OCI-LY7 (cell line): ENCODE measurements around the gene USP44. TPM values are rescaled to one million over a fixed set of nuclear protein-coding genes. Genes with fewer than 3 reads are reported as not detected.

ENCODE experiments used
- BruUV-seq: library from RNA; stranded (reverse); fragments of 400-500 nt; replicated peaks from 2 replicates; lab custom pipeline; 2021; lab: Mats Ljungman, UMichigan
- CTCF ChIA-PET: fragments of 300-600 bp; sonication (Branson Sonifier 250); formaldehyde crosslinking; loops from one replicate; lab custom pipeline; 2022; ENCODE audit warnings: antibody characterized with exemption; ENCODE audit not compliant: unreplicated experiment; lab: Charles Lee
- POLR2A ChIA-PET: fragments of 300-600 bp; sonication (Branson Sonifier 250); formaldehyde crosslinking; loops from one replicate; lab custom pipeline; 2022; ENCODE audit warnings: antibody characterized with exemption; lab: Charles Lee
- DNase-seq: peaks from one replicate; pipeline ENCODE4 v3.0.0-alpha.2; 2015; ENCODE audit warnings: low spot score
- H2AFZ ChIP-seq: fragments of 200-600 bp; sonication (generic), shearing (Covaris generic); 2 replicates; pipeline ENCODE4 v1.6.1; 2014; ENCODE audit warnings: mild to moderate bottlenecking, antibody characterized with exemption, low read length, moderate library complexity
- H3K27ac ChIP-seq: fragments of 200-600 bp; sonication (generic); 2 replicates; pipeline ENCODE4 v1.5.1; 2014; ENCODE audit warnings: mixed run types, low read depth, mild to moderate bottlenecking, moderate library complexity, low read length, inconsistent platforms; ENCODE audit not compliant: poor library complexity, severe bottlenecking
- H3K36me3 ChIP-seq: fragments of 200-600 bp; sonication (generic); 2 replicates; pipeline ENCODE4 v1.6.1; 2014; ENCODE audit warnings: mild to moderate bottlenecking, antibody characterized with exemption, low read length, moderate library complexity, mixed read lengths; ENCODE audit not compliant: insufficient read depth
- H3K4me1 ChIP-seq: fragments of 200-600 bp; sonication (generic); 2 replicates; pipeline ENCODE4 v1.5.1; 2014; ENCODE audit warnings: mild to moderate bottlenecking, low read length; ENCODE audit not compliant: insufficient read depth, poor library complexity, severe bottlenecking
- H3K4me2 ChIP-seq: fragments of 200-600 bp; sonication (generic); 2 replicates; pipeline ENCODE4 v1.6.1; 2014; ENCODE audit warnings: mild to moderate bottlenecking, low read length
- H3K4me3 ChIP-seq: fragments of 200-600 bp; sonication (generic); 2 replicates; pipeline ENCODE4 v1.5.1; 2014; ENCODE audit warnings: mild to moderate bottlenecking, low read depth, low read length; ENCODE audit not compliant: poor library complexity, severe bottlenecking
- H3K79me2 ChIP-seq: fragments of 200-600 bp; sonication (generic); 2 replicates; pipeline ENCODE4 v1.6.1; 2016; ENCODE audit warnings: low read depth, mild to moderate bottlenecking, low read length, moderate library complexity, mixed read lengths; ENCODE audit not compliant: insufficient read depth
- H3K9me2 ChIP-seq: fragments of 200-600 bp; sonication (generic); 2 replicates; pipeline ENCODE4 v1.6.1; 2016; ENCODE audit warnings: mild to moderate bottlenecking, low read length, mixed read lengths; ENCODE audit not compliant: insufficient read depth
- H3K9me3 ChIP-seq: fragments of 200-600 bp; sonication (generic); 2 replicates; pipeline ENCODE4 v1.6.1; 2014; ENCODE audit warnings: mild to moderate bottlenecking, mixed run types, low read length, mixed read lengths
- H4K20me1 ChIP-seq: fragments of 200-600 bp; sonication (generic); 2 replicates; pipeline ENCODE4 v1.6.1; 2014; ENCODE audit warnings: mild to moderate bottlenecking, antibody characterized with exemption, low read length, moderate library complexity, mixed read lengths; ENCODE audit not compliant: insufficient read depth
- EZH2phosphoT487 ChIP-seq: fragments of 200-600 bp; sonication (generic); IDR thresholded peaks from 2 replicates; pipeline ENCODE4 v1.6.1; 2018; ENCODE audit warnings: low read depth, borderline replicate concordance, mild to moderate bottlenecking, mixed run types, antibody characterized with exemption, low read length, moderate library complexity, mixed read lengths
- intact Hi-C: fragments of 100-400 bp; cut with micrococcal nuclease; formaldehyde crosslinking; loops from one replicate; pipeline ENCODE4 v1.10.0; 2022; ENCODE audit not compliant: unreplicated experiment
- total RNA-seq, 2 experiments: library from RNA; depleted of rRNA in 1 of 2; stranded (reverse); fragments of >200 nt in 1 of 2; shearing (Covaris generic) in 1 of 2; gene quantifications; 2 replicates each; pipeline ENCODE4 v1.2.3, GENCODE V29; 2014 to 2022
- TF ChIP-seq, protein P1 (sequence below): fragments of 200-600 bp; sonication (generic); conservative IDR thresholded peaks from 2 replicates; pipeline ENCODE4 v1.5.1; 2014; ENCODE audit warnings: mild to moderate bottlenecking, antibody characterized with exemption, low read length, moderate library complexity, mixed read lengths

The USP44 gene
- total RNA-seq, 2 experiments from 2014 or later, result 3.4 to 8.6 TPM

DNA sequence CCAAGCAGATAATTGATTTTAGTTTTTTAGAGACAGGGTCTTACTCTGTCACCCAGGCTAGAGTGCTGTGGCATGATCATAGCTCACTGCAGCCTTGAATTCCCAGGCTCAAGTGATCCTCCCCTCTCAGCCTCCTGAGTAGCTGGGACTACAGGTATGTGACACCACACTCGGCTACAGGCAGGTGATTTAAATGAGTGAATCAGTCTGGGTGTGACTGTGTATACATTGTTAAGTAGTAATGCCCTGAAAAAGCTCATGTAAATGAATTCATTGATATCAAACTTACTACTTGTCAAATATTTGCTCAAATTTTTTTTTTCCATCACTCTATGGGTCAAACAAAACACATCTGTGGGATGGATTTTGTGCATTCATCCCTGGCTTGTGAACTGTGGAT, 6.3 kb upstream of the USP44 start:
- Histone ChIP-seq H3K4me3 (no peak overlapping the region), H2AFZ (no peak overlapping the region), H3K27ac (no peak overlapping the region), H3K79me2 (no peaks in the 10 kb centered on the region), H3K4me1 (peaks cover 10% of the 10 kb centered on the region), H3K9me2 (no peaks in the 10 kb centered on the region), H3K9me3 (no peaks in the 10 kb centered on the region), H3K36me3 (no peaks in the 10 kb centered on the region), H3K4me2 (no peak overlapping the region), H4K20me1 (no peaks in the 10 kb centered on the region)
- intact Hi-C loops, result no loop called here
- CTCF ChIA-PET, result no interaction called here
- POLR2A ChIA-PET, result interaction anchor here (0.6 to 0.7 kb wide), 2 partner anchors 166 to 517 kb away, joined by 3 read pairs; no protein-coding TSS in a partner anchor
- TF ChIP-seq, protein P1, sequence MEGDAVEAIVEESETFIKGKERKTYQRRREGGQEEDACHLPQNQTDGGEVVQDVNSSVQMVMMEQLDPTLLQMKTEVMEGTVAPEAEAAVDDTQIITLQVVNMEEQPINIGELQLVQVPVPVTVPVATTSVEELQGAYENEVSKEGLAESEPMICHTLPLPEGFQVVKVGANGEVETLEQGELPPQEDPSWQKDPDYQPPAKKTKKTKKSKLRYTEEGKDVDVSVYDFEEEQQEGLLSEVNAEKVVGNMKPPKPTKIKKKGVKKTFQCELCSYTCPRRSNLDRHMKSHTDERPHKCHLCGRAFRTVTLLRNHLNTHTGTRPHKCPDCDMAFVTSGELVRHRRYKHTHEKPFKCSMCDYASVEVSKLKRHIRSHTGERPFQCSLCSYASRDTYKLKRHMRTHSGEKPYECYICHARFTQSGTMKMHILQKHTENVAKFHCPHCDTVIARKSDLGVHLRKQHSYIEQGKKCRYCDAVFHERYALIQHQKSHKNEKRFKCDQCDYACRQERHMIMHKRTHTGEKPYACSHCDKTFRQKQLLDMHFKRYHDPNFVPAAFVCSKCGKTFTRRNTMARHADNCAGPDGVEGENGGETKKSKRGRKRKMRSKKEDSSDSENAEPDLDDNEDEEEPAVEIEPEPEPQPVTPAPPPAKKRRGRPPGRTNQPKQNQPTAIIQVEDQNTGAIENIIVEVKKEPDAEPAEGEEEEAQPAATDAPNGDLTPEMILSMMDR, result no peak
- DNase-seq, result no peak
- no TSS peak for BruUV-seq

DNA sequence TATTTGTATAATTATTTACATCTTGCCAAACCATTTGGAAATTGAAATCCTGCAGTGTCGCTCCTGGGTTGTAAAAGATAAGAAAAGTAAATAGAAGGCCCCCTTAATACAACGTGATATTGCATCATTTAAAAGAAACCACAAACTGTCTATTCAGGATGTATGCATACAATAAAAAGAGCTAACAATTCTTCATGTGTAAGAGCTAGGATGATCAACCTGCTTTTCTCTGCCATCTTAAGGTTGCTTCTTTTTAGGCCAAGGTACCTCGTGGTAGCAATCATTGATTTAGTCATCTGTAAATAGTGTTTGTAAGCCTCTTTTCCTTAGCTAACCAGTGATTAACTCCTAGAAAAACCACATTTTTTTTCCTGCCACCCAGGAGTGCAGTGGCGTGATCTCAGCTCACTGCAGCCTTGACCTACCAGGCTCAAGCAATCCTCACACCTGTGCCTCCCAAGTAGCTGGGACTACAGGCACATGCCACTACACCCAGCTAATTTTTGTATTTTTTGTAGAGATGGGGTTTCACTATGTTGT, 3.3 kb upstream of the USP44 start:
- Histone ChIP-seq H3K79me2 (no peaks in the 10 kb centered on the region), H3K9me3 (peaks cover under 1% of the 10 kb centered on the region; the same call in 1 of the 2 replicates), H3K4me2 (peak overlapping the region; percentile 5; the same call in 1 of the 2 replicates), H3K4me3 (no peak overlapping the region), H4K20me1 (no peaks in the 10 kb centered on the region), H3K4me1 (peaks cover 22% of the 10 kb centered on the region), H3K36me3 (no peaks in the 10 kb centered on the region), H2AFZ (no peak overlapping the region; the same call in 1 of the 2 replicates), H3K9me2 (no peaks in the 10 kb centered on the region), H3K27ac (no peak overlapping the region)
- ChIA-PET CTCF (no interaction called here), POLR2A (interaction anchor here (0.6 to 2.2 kb wide), 8 partner anchors 9 to 339 kb away, joined by 3 to 12 read pairs (median 4); no protein-coding TSS in a partner anchor)
- BruUV-seq, result no TSS peak
- DNase-seq, result no peak
- intact Hi-C loops, result no loop called here
- TF ChIP-seq, protein P1, result no peak

DNA sequence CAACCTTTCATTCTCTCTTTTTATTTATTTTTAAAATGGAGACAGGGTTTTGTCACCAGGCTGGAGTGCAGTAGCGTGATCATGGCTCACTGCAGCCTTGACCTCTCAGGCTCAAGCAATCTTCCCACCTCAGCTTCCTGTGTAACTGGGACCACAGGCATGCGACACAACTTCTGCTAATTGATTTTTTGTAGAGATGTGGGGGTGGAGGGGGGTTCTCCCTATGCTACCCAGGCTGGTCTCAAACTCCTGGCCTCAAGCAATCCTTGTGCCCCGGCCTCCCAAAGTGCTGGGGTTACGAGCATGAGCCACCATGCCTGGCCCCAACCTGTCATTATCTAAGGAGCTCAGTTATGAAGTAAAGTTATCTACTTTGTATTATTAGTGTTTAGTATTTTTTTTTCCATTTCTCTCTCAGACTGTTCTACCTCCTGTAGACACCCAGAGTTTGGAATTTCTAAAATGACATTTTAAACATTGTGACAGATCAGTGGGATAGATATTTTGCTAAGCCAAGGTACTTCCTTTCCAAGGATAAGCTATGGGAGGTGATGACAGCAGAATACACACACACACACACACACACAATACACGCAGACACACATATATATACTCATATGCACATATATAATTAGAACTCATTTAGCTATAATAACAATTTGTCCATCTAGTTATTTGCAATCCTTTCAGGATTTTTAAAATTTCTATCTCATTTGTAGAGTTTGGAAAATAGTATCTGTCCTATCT, 2.1 kb upstream of the USP44 start:
- no peak for TF ChIP-seq EZH2phosphoT487
- TF ChIP-seq, protein P1, result no peak
- Histone ChIP-seq H3K4me3 (no peak overlapping the region), H3K27ac (no peak overlapping the region), H3K4me1 (peaks cover 22% of the 10 kb centered on the region), H3K79me2 (no peaks in the 10 kb centered on the region), H3K4me2 (no peak overlapping the region), H2AFZ (peak overlapping the region; percentile 51; the same call in 1 of the 2 replicates), H3K9me2 (no peaks in the 10 kb centered on the region), H4K20me1 (no peaks in the 10 kb centered on the region), H3K36me3 (no peaks in the 10 kb centered on the region), H3K9me3 (peaks cover 9% of the 10 kb centered on the region)
- DNase-seq, result no peak
- intact Hi-C loops, result no loop called here
- CTCF ChIA-PET, result interaction anchor here (0.5 to 0.6 kb wide), 2 partner anchors 217 to 319 kb away, joined by 4 read pairs; no protein-coding TSS in a partner anchor
- BruUV-seq, result no TSS peak
- POLR2A ChIA-PET, result interaction anchor here (0.5 to 2.2 kb wide), 5 partner anchors 12 to 164 kb away, joined by 3 to 12 read pairs (median 3); no protein-coding TSS in a partner anchor
